H9 (cell line): ENCODE measurements around the gene WSB2. TPM values are rescaled to one million over a fixed set of nuclear protein-coding genes. Genes with fewer than 3 reads are reported as not detected.
"Not testable (repeated sequence)": the region's sequence is repeated elsewhere in the genome, so short reads cannot be mapped to it uniquely, and the experiment has no call there.

Source experiments
- DNase-seq: peaks from one replicate; pipeline ENCODE4 v3.0.0-alpha.2; 2017
- H2AFZ ChIP-seq: one replicate; pipeline ENCODE4 v1.6.1; 2013; ENCODE audit warnings: mild to moderate bottlenecking, low read length, control low read depth, moderate library complexity
- H2AK5ac ChIP-seq: 2 replicates; pipeline ENCODE4 v1.6.1; 2013; ENCODE audit warnings: low read length, control low read depth, mixed read lengths; ENCODE audit not compliant: insufficient read length
- H2BK120ac ChIP-seq: one replicate; pipeline ENCODE4 v1.6.1; 2013; ENCODE audit warnings: low read depth, mild to moderate bottlenecking, low read length, control low read depth, inconsistent platforms; ENCODE audit not compliant: poor library complexity, severe bottlenecking
- H2BK12ac ChIP-seq: 2 replicates; pipeline ENCODE4 v1.6.1; 2013; ENCODE audit warnings: low read length, control low read depth, mixed read lengths, low read depth; ENCODE audit not compliant: insufficient read length
- H2BK15ac ChIP-seq: 2 replicates; pipeline ENCODE4 v1.6.1; 2013; ENCODE audit warnings: low read depth, low read length, control low read depth
- H2BK20ac ChIP-seq: one replicate; pipeline ENCODE4 v1.6.1; 2013; ENCODE audit warnings: low read depth, mild to moderate bottlenecking, low read length, control low read depth, inconsistent platforms; ENCODE audit not compliant: poor library complexity, severe bottlenecking
- H2BK5ac ChIP-seq: 2 replicates; pipeline ENCODE4 v1.6.1; 2013; ENCODE audit warnings: low read length, control low read depth, mixed read lengths; ENCODE audit not compliant: insufficient read length
- H3K14ac ChIP-seq: 2 replicates; pipeline ENCODE4 v1.6.1; 2013; ENCODE audit warnings: low read length, control low read depth; ENCODE audit not compliant: insufficient read depth
- H3K18ac ChIP-seq: 2 replicates; pipeline ENCODE4 v1.6.1; 2013; ENCODE audit warnings: low read depth, mild to moderate bottlenecking, mixed read lengths, low read length, control low read depth; ENCODE audit not compliant: insufficient read length
- H3K23ac ChIP-seq: 2 replicates; pipeline ENCODE4 v1.6.1; 2013; ENCODE audit warnings: low read length, control low read depth, mixed read lengths, low read depth; ENCODE audit not compliant: insufficient read length
- H3K23me2 ChIP-seq: 2 replicates; pipeline ENCODE4 v1.6.1; 2013; ENCODE audit warnings: low read depth, mild to moderate bottlenecking, mixed read lengths, low read length, control low read depth; ENCODE audit not compliant: insufficient read length, poor library complexity, severe bottlenecking
- H3K27ac ChIP-seq: 2 replicates; pipeline ENCODE4 v1.5.1; 2013; ENCODE audit warnings: low read length, control low read depth, mixed read lengths, low read depth; ENCODE audit not compliant: insufficient read length
- H3K27me3 ChIP-seq: 2 replicates; pipeline ENCODE4 v1.6.1; 2013; ENCODE audit warnings: low read length, control low read depth, inconsistent platforms; ENCODE audit not compliant: insufficient read depth
- H3K4ac ChIP-seq: 2 replicates; pipeline ENCODE4 v1.6.1; 2013; ENCODE audit warnings: low read depth, mild to moderate bottlenecking, control low read depth, inconsistent platforms, low read length, moderate library complexity
- H3K4me1 ChIP-seq: 2 replicates; pipeline ENCODE4 v1.6.1; 2013; ENCODE audit warnings: low read length, control low read depth, inconsistent platforms; ENCODE audit not compliant: insufficient read depth
- H3K4me2 ChIP-seq: 2 replicates; pipeline ENCODE4 v1.6.1; 2013; ENCODE audit warnings: low read length, control low read depth, mixed read lengths; ENCODE audit not compliant: insufficient read length, insufficient read depth
- H3K56ac ChIP-seq: 2 replicates; pipeline ENCODE4 v1.6.1; 2013; ENCODE audit warnings: low read depth, mild to moderate bottlenecking, mixed read lengths, low read length, control low read depth; ENCODE audit not compliant: insufficient read length
- H3K79me1 ChIP-seq: 2 replicates; pipeline ENCODE4 v1.6.1; 2013; ENCODE audit warnings: low read depth, mild to moderate bottlenecking, moderate library complexity, low read length, control low read depth, inconsistent platforms; ENCODE audit not compliant: insufficient read depth, poor library complexity, severe bottlenecking
- H3K79me2 ChIP-seq: 2 replicates; pipeline ENCODE4 v1.6.1; 2013; ENCODE audit warnings: low read length, control low read depth, inconsistent platforms; ENCODE audit not compliant: insufficient read depth
- H3K9ac ChIP-seq: 2 replicates; pipeline ENCODE4 v1.6.1; 2013; ENCODE audit warnings: low read length, control low read depth, mixed read lengths; ENCODE audit not compliant: insufficient read length; ENCODE audit errors: extremely low read depth
- H3K9me3 ChIP-seq: one replicate; pipeline ENCODE4 v1.6.1; 2013; ENCODE audit warnings: low read depth, low read length, inconsistent platforms; ENCODE audit not compliant: control insufficient read depth
- H3T11ph ChIP-seq: one replicate; pipeline ENCODE4 v1.6.1; 2013; ENCODE audit warnings: mild to moderate bottlenecking, low read length, control low read depth, inconsistent platforms
- H4K20me1 ChIP-seq: one replicate; pipeline ENCODE4 v1.6.1; 2013; ENCODE audit not compliant: control insufficient read depth, insufficient read length, insufficient read depth
- H4K5ac ChIP-seq: 2 replicates; pipeline ENCODE4 v1.6.1; 2013; ENCODE audit warnings: low read depth, mild to moderate bottlenecking, mixed read lengths, low read length, control low read depth; ENCODE audit not compliant: insufficient read length
- H4K8ac ChIP-seq: replicated peaks from 2 replicates; pipeline ENCODE4 v1.6.1; 2013; ENCODE audit warnings: low read length, control low read depth, mixed read lengths, low read depth; ENCODE audit not compliant: insufficient read length
- H4K91ac ChIP-seq: 2 replicates; pipeline ENCODE4 v1.6.1; 2013; ENCODE audit warnings: low read depth, mild to moderate bottlenecking, moderate library complexity, mixed read lengths, low read length, control low read depth; ENCODE audit not compliant: insufficient read length
- H3K27ac Mint-ChIP-seq, 3 experiments: 2 replicates in 2 of 3; 3 replicates in 1 of 3; pipeline ENCODE4 v1.8.0; 2020 to 2021; ENCODE audit warnings: mixed read lengths in 3 of 3, mild to moderate bottlenecking in 1 of 3, moderate library complexity in 1 of 3
- H3K27me3 Mint-ChIP-seq: 2 replicates; pipeline ENCODE4 v1.8.0; 2021; ENCODE audit warnings: low read depth, mild to moderate bottlenecking, moderate library complexity, mixed read lengths
- H3K36me3 Mint-ChIP-seq, 3 experiments: 2 replicates in 2 of 3; 3 replicates in 1 of 3; pipeline ENCODE4 v1.8.0; 2020 to 2021; ENCODE audit warnings: low read depth in 3 of 3, mixed read lengths in 3 of 3; ENCODE audit not compliant: insufficient read depth in 1 of 3
- H3K4me1 Mint-ChIP-seq, 2 experiments: 2 replicates each; pipeline ENCODE4 v1.8.0; 2020; ENCODE audit warnings: mixed read lengths in 2 of 2
- H3K4me3 Mint-ChIP-seq, 2 experiments: 2 replicates in 1 of 2; 3 replicates in 1 of 2; pipeline ENCODE4 v1.8.0; 2020 to 2021; ENCODE audit warnings: mild to moderate bottlenecking in 2 of 2, mixed read lengths in 2 of 2, moderate library complexity in 1 of 2
- H3K9me3 Mint-ChIP-seq, 2 experiments: 2 replicates in 1 of 2; 3 replicates in 1 of 2; pipeline ENCODE4 v1.8.0; 2020; ENCODE audit warnings: mild to moderate bottlenecking in 2 of 2, mixed read lengths in 2 of 2, moderate library complexity in 1 of 2
- CTCF ChIP-seq: fragments of 200-600 bp; sonication (generic); conservative IDR thresholded peaks from 3 replicates; pipeline ENCODE4 v1.8.0; 2021; ENCODE audit warnings: antibody characterized with exemption, mild to moderate bottlenecking
- WGBS: extraction: QIAGEN DNeasy Blood & Tissue Kit; methylation state at CpG from one replicate; pipeline ENCODE4 v1.1.7; 2013; ENCODE audit warnings: missing lambda C conversion rate, low lambda C conversion rate, mixed read lengths; ENCODE audit not compliant: insufficient read length; ENCODE audit errors: extremely low coverage; 5-methylcytosine and 5-hydroxymethylcytosine counted together
- total RNA-seq: library from RNA; stranded (reverse); gene quantifications from 2 replicates; pipeline ENCODE4 v1.2.1, GENCODE V29; 2021

The WSB2 gene
- total RNA-seq, 1 experiment from 2014 or later = 58.6 TPM

- H2BK120ac ChIP-seq = no peak overlapping the region
- H3K79me2 ChIP-seq = no peaks in the 10 kb centered on the region; the same call in 1 of the 2 replicates
- no peak overlapping the region for H2BK12ac ChIP-seq
- H4K8ac ChIP-seq = no peak overlapping the region
- no peak overlapping the region for H3K4ac ChIP-seq
- H3K9ac ChIP-seq = no peak overlapping the region
- H3K4me3 Mint-ChIP-seq = no peak overlapping the region
- no peak overlapping the region for H2BK20ac ChIP-seq
- H3K4me1 Mint-ChIP-seq = 0 out of 4 replicates have a peak, but pooled peaks cover 0 to 3% of the 10 kb centered on the region in 2 experiments
- H3K23ac ChIP-seq = no peak overlapping the region
- DNase-seq = no peak
- H3K27ac ChIP-seq = no peak overlapping the region
- no peaks in the 10 kb centered on the region for H3K9me3 Mint-ChIP-seq
- H3K27me3 ChIP-seq = no peaks in the 10 kb centered on the region
- H4K5ac ChIP-seq = no peak overlapping the region
- no CpG with 5 or more reads among the region's 9 CpGs for WGBS
- H2AFZ ChIP-seq = no peak overlapping the region
- no peak overlapping the region for H3K14ac ChIP-seq
- no peaks in the 10 kb centered on the region for H3K4me1 ChIP-seq
- H3K18ac ChIP-seq = no peak overlapping the region
- no peaks in the 10 kb centered on the region for H4K20me1 ChIP-seq
- no peak overlapping the region; a peak in 3 of 7 replicates for H3K27ac Mint-ChIP-seq
- H3T11ph ChIP-seq = no peak overlapping the region
- no peak overlapping the region for H2BK15ac ChIP-seq
- H3K23me2 ChIP-seq = no peaks in the 10 kb centered on the region
- H2AK5ac ChIP-seq = no peak overlapping the region
- no peak for TF ChIP-seq CTCF
- H2BK5ac ChIP-seq = no peak overlapping the region
- peaks cover 3% of the 10 kb centered on the region for H3K79me1 ChIP-seq
- H3K36me3 Mint-ChIP-seq = peaks cover 34 to 82% (median 53%) of the 10 kb centered on the region in 3 experiments
- no peak overlapping the region for H3K4me2 ChIP-seq
- H4K91ac ChIP-seq = no peak overlapping the region
- no peak overlapping the region for H3K56ac ChIP-seq
- H3K27me3 Mint-ChIP-seq = no peaks in the 10 kb centered on the region
- H3K9me3 ChIP-seq = no peaks in the 10 kb centered on the region
Measured at GRCh38 chr12:118082161-118082560, 21.2 kb upstream of the WSB2 start.

GRCh38 chr12:118081521-118081920 lies 20.5 kb upstream of the WSB2 start:
- no CpG with 5 or more reads among the region's 9 CpGs for WGBS
- H3K4me1 Mint-ChIP-seq, H3K27ac Mint-ChIP-seq: not testable (repeated sequence)

More at GRCh38 chr12:118081521-118081920, 20.5 kb upstream of the WSB2 start:
- H3K79me2 ChIP-seq, H3K79me1 ChIP-seq, H3K27ac ChIP-seq, H3K23me2 ChIP-seq, H2AK5ac ChIP-seq, H4K20me1 ChIP-seq, H3K56ac ChIP-seq, H3K9me3 Mint-ChIP-seq, H3K9ac ChIP-seq, H2BK120ac ChIP-seq, H4K8ac ChIP-seq, H3T11ph ChIP-seq, H3K4me3 Mint-ChIP-seq, H2BK12ac ChIP-seq, H4K91ac ChIP-seq, H3K27me3 ChIP-seq, H4K5ac ChIP-seq, H3K9me3 ChIP-seq, H3K14ac ChIP-seq, H3K27me3 Mint-ChIP-seq, H2BK15ac ChIP-seq, H2AFZ ChIP-seq, H3K18ac ChIP-seq, H3K4ac ChIP-seq, H2BK5ac ChIP-seq, DNase-seq, H2BK20ac ChIP-seq, H3K4me2 ChIP-seq, H3K4me1 ChIP-seq, H3K23ac ChIP-seq: not testable (repeated sequence)
- peaks cover 38 to 86% (median 59%) of the 10 kb centered on the region in 3 experiments for H3K36me3 Mint-ChIP-seq
